H9 (cell line): ENCODE measurements around the gene IQCN. TPM values are rescaled to one million over a fixed set of nuclear protein-coding genes. Genes with fewer than 3 reads are reported as not detected.

Experiments
- DNase-seq: peaks from one replicate; pipeline ENCODE4 v3.0.0-alpha.2; 2017
- H2AFZ ChIP-seq: one replicate; pipeline ENCODE4 v1.6.1; 2013; ENCODE audit warnings: mild to moderate bottlenecking, low read length, control low read depth, moderate library complexity
- H2AK5ac ChIP-seq: 2 replicates; pipeline ENCODE4 v1.6.1; 2013; ENCODE audit warnings: low read length, control low read depth, mixed read lengths; ENCODE audit not compliant: insufficient read length
- H2BK120ac ChIP-seq: one replicate; pipeline ENCODE4 v1.6.1; 2013; ENCODE audit warnings: low read depth, mild to moderate bottlenecking, low read length, control low read depth, inconsistent platforms; ENCODE audit not compliant: poor library complexity, severe bottlenecking
- H2BK12ac ChIP-seq: 2 replicates; pipeline ENCODE4 v1.6.1; 2013; ENCODE audit warnings: low read length, control low read depth, mixed read lengths, low read depth; ENCODE audit not compliant: insufficient read length
- H2BK15ac ChIP-seq: 2 replicates; pipeline ENCODE4 v1.6.1; 2013; ENCODE audit warnings: low read depth, low read length, control low read depth
- H2BK20ac ChIP-seq: one replicate; pipeline ENCODE4 v1.6.1; 2013; ENCODE audit warnings: low read depth, mild to moderate bottlenecking, low read length, control low read depth, inconsistent platforms; ENCODE audit not compliant: poor library complexity, severe bottlenecking
- H2BK5ac ChIP-seq: 2 replicates; pipeline ENCODE4 v1.6.1; 2013; ENCODE audit warnings: low read length, control low read depth, mixed read lengths; ENCODE audit not compliant: insufficient read length
- H3K14ac ChIP-seq: 2 replicates; pipeline ENCODE4 v1.6.1; 2013; ENCODE audit warnings: low read length, control low read depth; ENCODE audit not compliant: insufficient read depth
- H3K18ac ChIP-seq: 2 replicates; pipeline ENCODE4 v1.6.1; 2013; ENCODE audit warnings: low read depth, mild to moderate bottlenecking, mixed read lengths, low read length, control low read depth; ENCODE audit not compliant: insufficient read length
- H3K23ac ChIP-seq: 2 replicates; pipeline ENCODE4 v1.6.1; 2013; ENCODE audit warnings: low read length, control low read depth, mixed read lengths, low read depth; ENCODE audit not compliant: insufficient read length
- H3K23me2 ChIP-seq: 2 replicates; pipeline ENCODE4 v1.6.1; 2013; ENCODE audit warnings: low read depth, mild to moderate bottlenecking, mixed read lengths, low read length, control low read depth; ENCODE audit not compliant: insufficient read length, poor library complexity, severe bottlenecking
- H3K27ac ChIP-seq: 2 replicates; pipeline ENCODE4 v1.5.1; 2013; ENCODE audit warnings: low read length, control low read depth, mixed read lengths, low read depth; ENCODE audit not compliant: insufficient read length
- H3K27me3 ChIP-seq: 2 replicates; pipeline ENCODE4 v1.6.1; 2013; ENCODE audit warnings: low read length, control low read depth, inconsistent platforms; ENCODE audit not compliant: insufficient read depth
- H3K4ac ChIP-seq: 2 replicates; pipeline ENCODE4 v1.6.1; 2013; ENCODE audit warnings: low read depth, mild to moderate bottlenecking, control low read depth, inconsistent platforms, low read length, moderate library complexity
- H3K4me1 ChIP-seq: 2 replicates; pipeline ENCODE4 v1.6.1; 2013; ENCODE audit warnings: low read length, control low read depth, inconsistent platforms; ENCODE audit not compliant: insufficient read depth
- H3K4me2 ChIP-seq: 2 replicates; pipeline ENCODE4 v1.6.1; 2013; ENCODE audit warnings: low read length, control low read depth, mixed read lengths; ENCODE audit not compliant: insufficient read length, insufficient read depth
- H3K56ac ChIP-seq: 2 replicates; pipeline ENCODE4 v1.6.1; 2013; ENCODE audit warnings: low read depth, mild to moderate bottlenecking, mixed read lengths, low read length, control low read depth; ENCODE audit not compliant: insufficient read length
- H3K79me1 ChIP-seq: 2 replicates; pipeline ENCODE4 v1.6.1; 2013; ENCODE audit warnings: low read depth, mild to moderate bottlenecking, moderate library complexity, low read length, control low read depth, inconsistent platforms; ENCODE audit not compliant: insufficient read depth, poor library complexity, severe bottlenecking
- H3K79me2 ChIP-seq: 2 replicates; pipeline ENCODE4 v1.6.1; 2013; ENCODE audit warnings: low read length, control low read depth, inconsistent platforms; ENCODE audit not compliant: insufficient read depth
- H3K9ac ChIP-seq: 2 replicates; pipeline ENCODE4 v1.6.1; 2013; ENCODE audit warnings: low read length, control low read depth, mixed read lengths; ENCODE audit not compliant: insufficient read length; ENCODE audit errors: extremely low read depth
- H3K9me3 ChIP-seq: one replicate; pipeline ENCODE4 v1.6.1; 2013; ENCODE audit warnings: low read depth, low read length, inconsistent platforms; ENCODE audit not compliant: control insufficient read depth
- H3T11ph ChIP-seq: one replicate; pipeline ENCODE4 v1.6.1; 2013; ENCODE audit warnings: mild to moderate bottlenecking, low read length, control low read depth, inconsistent platforms
- H4K20me1 ChIP-seq: one replicate; pipeline ENCODE4 v1.6.1; 2013; ENCODE audit not compliant: control insufficient read depth, insufficient read length, insufficient read depth
- H4K5ac ChIP-seq: 2 replicates; pipeline ENCODE4 v1.6.1; 2013; ENCODE audit warnings: low read depth, mild to moderate bottlenecking, mixed read lengths, low read length, control low read depth; ENCODE audit not compliant: insufficient read length
- H4K8ac ChIP-seq: replicated peaks from 2 replicates; pipeline ENCODE4 v1.6.1; 2013; ENCODE audit warnings: low read length, control low read depth, mixed read lengths, low read depth; ENCODE audit not compliant: insufficient read length
- H4K91ac ChIP-seq: 2 replicates; pipeline ENCODE4 v1.6.1; 2013; ENCODE audit warnings: low read depth, mild to moderate bottlenecking, moderate library complexity, mixed read lengths, low read length, control low read depth; ENCODE audit not compliant: insufficient read length
- H3K27ac Mint-ChIP-seq, 3 experiments: 2 replicates in 2 of 3; 3 replicates in 1 of 3; pipeline ENCODE4 v1.8.0; 2020 to 2021; ENCODE audit warnings: mixed read lengths in 3 of 3, mild to moderate bottlenecking in 1 of 3, moderate library complexity in 1 of 3
- H3K27me3 Mint-ChIP-seq: 2 replicates; pipeline ENCODE4 v1.8.0; 2021; ENCODE audit warnings: low read depth, mild to moderate bottlenecking, moderate library complexity, mixed read lengths
- H3K36me3 Mint-ChIP-seq, 3 experiments: 2 replicates in 2 of 3; 3 replicates in 1 of 3; pipeline ENCODE4 v1.8.0; 2020 to 2021; ENCODE audit warnings: low read depth in 3 of 3, mixed read lengths in 3 of 3; ENCODE audit not compliant: insufficient read depth in 1 of 3
- H3K4me1 Mint-ChIP-seq, 2 experiments: 2 replicates each; pipeline ENCODE4 v1.8.0; 2020; ENCODE audit warnings: mixed read lengths in 2 of 2
- H3K4me3 Mint-ChIP-seq, 2 experiments: 2 replicates in 1 of 2; 3 replicates in 1 of 2; pipeline ENCODE4 v1.8.0; 2020 to 2021; ENCODE audit warnings: mild to moderate bottlenecking in 2 of 2, mixed read lengths in 2 of 2, moderate library complexity in 1 of 2
- H3K9me3 Mint-ChIP-seq, 2 experiments: 2 replicates in 1 of 2; 3 replicates in 1 of 2; pipeline ENCODE4 v1.8.0; 2020; ENCODE audit warnings: mild to moderate bottlenecking in 2 of 2, mixed read lengths in 2 of 2, moderate library complexity in 1 of 2
- WGBS: extraction: QIAGEN DNeasy Blood & Tissue Kit; methylation state at CpG from one replicate; pipeline ENCODE4 v1.1.7; 2013; ENCODE audit warnings: missing lambda C conversion rate, low lambda C conversion rate, mixed read lengths; ENCODE audit not compliant: insufficient read length; ENCODE audit errors: extremely low coverage; 5-methylcytosine and 5-hydroxymethylcytosine counted together
- total RNA-seq: library from RNA; stranded (reverse); gene quantifications from 2 replicates; pipeline ENCODE4 v1.2.1, GENCODE V29; 2021
- TF ChIP-seq, protein P1 (sequence below): fragments of 200-600 bp; sonication (generic); conservative IDR thresholded peaks from 3 replicates; pipeline ENCODE4 v1.8.0; 2021; ENCODE audit warnings: antibody characterized with exemption, mild to moderate bottlenecking

The IQCN gene
- total RNA-seq, 1 experiment from 2014 or later = 0.39 TPM

GRCh38 chr19:18269070-18269723, 5.1 kb downstream of the IQCN start:
- Histone ChIP-seq H3T11ph (no peak overlapping the region), H2AFZ (no peak overlapping the region), H4K8ac (no peak overlapping the region), H2BK12ac (no peak overlapping the region), H3K27ac (no peak overlapping the region), H4K5ac (no peak overlapping the region), H4K91ac (no peak overlapping the region), H2BK120ac (no peak overlapping the region), H3K79me1 (no peaks in the 10 kb centered on the region), H2BK15ac (no peak overlapping the region), H2BK20ac (no peak overlapping the region), H3K18ac (no peak overlapping the region), H3K23ac (no peak overlapping the region), H3K23me2 (no peaks in the 10 kb centered on the region), H3K27me3 (no peaks in the 10 kb centered on the region), H3K14ac (no peak overlapping the region), H3K56ac (no peak overlapping the region), H4K20me1 (no peaks in the 10 kb centered on the region), H3K9ac (no peak overlapping the region), H3K79me2 (no peaks in the 10 kb centered on the region), H3K4me2 (no peak overlapping the region), H2AK5ac (no peak overlapping the region), H3K4ac (no peak overlapping the region), H2BK5ac (no peak overlapping the region), H3K4me1 (no peaks in the 10 kb centered on the region), H3K9me3 (no peaks in the 10 kb centered on the region)
- TF ChIP-seq, protein P1, sequence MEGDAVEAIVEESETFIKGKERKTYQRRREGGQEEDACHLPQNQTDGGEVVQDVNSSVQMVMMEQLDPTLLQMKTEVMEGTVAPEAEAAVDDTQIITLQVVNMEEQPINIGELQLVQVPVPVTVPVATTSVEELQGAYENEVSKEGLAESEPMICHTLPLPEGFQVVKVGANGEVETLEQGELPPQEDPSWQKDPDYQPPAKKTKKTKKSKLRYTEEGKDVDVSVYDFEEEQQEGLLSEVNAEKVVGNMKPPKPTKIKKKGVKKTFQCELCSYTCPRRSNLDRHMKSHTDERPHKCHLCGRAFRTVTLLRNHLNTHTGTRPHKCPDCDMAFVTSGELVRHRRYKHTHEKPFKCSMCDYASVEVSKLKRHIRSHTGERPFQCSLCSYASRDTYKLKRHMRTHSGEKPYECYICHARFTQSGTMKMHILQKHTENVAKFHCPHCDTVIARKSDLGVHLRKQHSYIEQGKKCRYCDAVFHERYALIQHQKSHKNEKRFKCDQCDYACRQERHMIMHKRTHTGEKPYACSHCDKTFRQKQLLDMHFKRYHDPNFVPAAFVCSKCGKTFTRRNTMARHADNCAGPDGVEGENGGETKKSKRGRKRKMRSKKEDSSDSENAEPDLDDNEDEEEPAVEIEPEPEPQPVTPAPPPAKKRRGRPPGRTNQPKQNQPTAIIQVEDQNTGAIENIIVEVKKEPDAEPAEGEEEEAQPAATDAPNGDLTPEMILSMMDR = no peak
- peaks cover 2 to 23% (median 7%) of the 10 kb centered on the region in 3 experiments; a peak in 5 of 7 replicates for H3K36me3 Mint-ChIP-seq
- no peak for DNase-seq
- peaks cover 0 to 3% of the 10 kb centered on the region in 2 experiments; a peak in 2 of 5 replicates for H3K9me3 Mint-ChIP-seq
- H3K27me3 Mint-ChIP-seq = peaks cover 4% of the 10 kb centered on the region
- H3K4me1 Mint-ChIP-seq = 0 out of 4 replicates have a peak, but pooled peaks cover 0 to 2% of the 10 kb centered on the region in 2 experiments
- H3K27ac Mint-ChIP-seq = no peak overlapping the region; a peak in 1 of 7 replicates
- no peak overlapping the region for H3K4me3 Mint-ChIP-seq
- WGBS = no CpG with 5 or more reads among the region's 2 CpGs
